Esophagus muscularis mucosa (tissue), 4 donors: ENCODE measurements around the gene ZMYND15.

Experiments
- EP300 ChIP-seq: sonication (generic); formaldehyde crosslinking; IDR thresholded peaks from one replicate; pipeline ENCODE4 v1.6.1; 2017; ENCODE audit warnings: antibody characterized with exemption
- POLR2A ChIP-seq: fragments of 450-650 bp; IDR thresholded peaks from one replicate; pipeline ENCODE4 v1.6.1; 2017; ENCODE audit warnings: antibody characterized with exemption, moderate library complexity, mild to moderate bottlenecking, low read depth
- TF ChIP-seq, protein P1 (sequence below), 3 experiments: fragments of 200-600 bp in 2 of 3; fragments of 450-650 bp in 1 of 3; sonication (generic) in 2 of 3; IDR thresholded peaks; one replicate each; pipeline ENCODE4 v1.5.1; 2017 to 2019; ENCODE audit warnings: antibody characterized with exemption in 3 of 3, mild to moderate bottlenecking in 2 of 3, moderate library complexity in 1 of 3

DNA sequence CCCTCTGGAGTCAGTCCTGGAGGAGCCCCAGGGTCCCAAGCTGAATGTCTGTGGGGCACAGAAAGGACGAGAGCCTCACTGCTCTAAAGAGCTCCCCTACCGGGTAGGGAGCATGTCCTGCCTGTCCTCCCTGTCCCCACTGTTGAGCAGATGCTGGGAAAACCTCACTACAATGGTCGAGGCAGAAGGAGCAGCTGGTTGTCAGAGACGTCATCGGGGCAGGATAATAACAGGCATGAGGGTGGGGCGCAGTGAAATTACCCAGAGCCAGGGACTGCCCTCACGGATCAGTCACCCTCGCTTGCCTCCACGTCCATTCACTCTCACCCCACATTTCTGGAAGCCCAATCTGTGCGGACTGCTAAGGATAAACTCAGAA lies 32.6 kb downstream of the ZMYND15 start:
- TF ChIP-seq, protein P1, sequence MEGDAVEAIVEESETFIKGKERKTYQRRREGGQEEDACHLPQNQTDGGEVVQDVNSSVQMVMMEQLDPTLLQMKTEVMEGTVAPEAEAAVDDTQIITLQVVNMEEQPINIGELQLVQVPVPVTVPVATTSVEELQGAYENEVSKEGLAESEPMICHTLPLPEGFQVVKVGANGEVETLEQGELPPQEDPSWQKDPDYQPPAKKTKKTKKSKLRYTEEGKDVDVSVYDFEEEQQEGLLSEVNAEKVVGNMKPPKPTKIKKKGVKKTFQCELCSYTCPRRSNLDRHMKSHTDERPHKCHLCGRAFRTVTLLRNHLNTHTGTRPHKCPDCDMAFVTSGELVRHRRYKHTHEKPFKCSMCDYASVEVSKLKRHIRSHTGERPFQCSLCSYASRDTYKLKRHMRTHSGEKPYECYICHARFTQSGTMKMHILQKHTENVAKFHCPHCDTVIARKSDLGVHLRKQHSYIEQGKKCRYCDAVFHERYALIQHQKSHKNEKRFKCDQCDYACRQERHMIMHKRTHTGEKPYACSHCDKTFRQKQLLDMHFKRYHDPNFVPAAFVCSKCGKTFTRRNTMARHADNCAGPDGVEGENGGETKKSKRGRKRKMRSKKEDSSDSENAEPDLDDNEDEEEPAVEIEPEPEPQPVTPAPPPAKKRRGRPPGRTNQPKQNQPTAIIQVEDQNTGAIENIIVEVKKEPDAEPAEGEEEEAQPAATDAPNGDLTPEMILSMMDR (IDR thresholded peaks at IDR 0.05), result no peak
- TF ChIP-seq POLR2A (no peak), EP300 (no peak)
